Activated CD8-positive, alpha-beta T cell treated with anti-CD3 and anti-CD28 coated beads, Interleukin-2, amount 10 ng/mL, durations not matched to agents 7 days and 5 days (primary cell): ENCODE results near the gene AGPAT2. TPM values are rescaled to one million over a fixed set of nuclear protein-coding genes. Genes with fewer than 3 reads are reported as not detected.

Experiments
- ATAC-seq: fragments of 150-1000 bp; cut with Tn5 transposase; one replicate; pipeline ENCODE4 v1.10.0; 2021; ENCODE audit warnings: moderate library complexity
- CTCF ChIA-PET: fragments of 350-600 bp; sonication (Branson Sonifier 250); formaldehyde crosslinking; loops from one replicate; lab custom pipeline; 2021; ENCODE audit warnings: antibody characterized with exemption; lab: Charles Lee
- POLR2A ChIA-PET: fragments of 350-600 bp; sonication (Branson Sonifier 250); formaldehyde crosslinking; loops from one replicate; lab custom pipeline; 2021; ENCODE audit warnings: antibody characterized with exemption; lab: Charles Lee
- DNase-seq: peaks from one replicate; pipeline ENCODE4 v3.0.0-alpha.2; 2020
- H3K27ac Mint-ChIP-seq: one replicate; pipeline ENCODE4 v1.8.0; 2021; ENCODE audit warnings: mild to moderate bottlenecking, mixed read lengths
- H3K27me3 Mint-ChIP-seq: one replicate; pipeline ENCODE4 v1.8.0; 2021; ENCODE audit warnings: low read depth, mixed read lengths
- H3K36me3 Mint-ChIP-seq: one replicate; pipeline ENCODE4 v1.8.0; 2021; ENCODE audit warnings: low read depth, mixed read lengths
- H3K4me1 Mint-ChIP-seq: one replicate; pipeline ENCODE4 v1.8.0; 2021; ENCODE audit warnings: low read depth, mixed read lengths
- H3K4me3 Mint-ChIP-seq: one replicate; pipeline ENCODE4 v1.8.0; 2021; ENCODE audit warnings: mild to moderate bottlenecking, mixed read lengths
- H3K9me3 Mint-ChIP-seq: one replicate; pipeline ENCODE4 v1.8.0; 2022; ENCODE audit warnings: mixed read lengths; ENCODE audit not compliant: insufficient read depth
- total RNA-seq, 2 experiments: library from RNA; stranded (reverse); gene quantifications; one replicate each; pipeline ENCODE4 v1.2.3, GENCODE V29; 2021

Gene AGPAT2
- total RNA-seq, 2 experiments from 2014 or later = 32.7 to 33.7 TPM

GRCh38 chr9:136693135-136693489 lies 5.9 kb upstream of the AGPAT2 start:
- no peak overlapping the region for H3K4me3 Mint-ChIP-seq
- CTCF ChIA-PET = interaction anchor here (1.3 kb wide), 1 partner anchor 22 kb away, joined by 3 read pairs; no protein-coding TSS in a partner anchor
- ATAC-seq = no peak

GRCh38 chr9:136692185-136693134 lies 5.2 kb upstream of the AGPAT2 start:
- Mint-ChIP-seq H3K4me1 (peaks cover 14% of the 10 kb centered on the region), H3K9me3 (no peaks in the 10 kb centered on the region), H3K36me3 (no peaks in the 10 kb centered on the region), H3K4me3 (no peak overlapping the region), H3K27ac (no peak overlapping the region), H3K27me3 (peaks cover 11% of the 10 kb centered on the region)
- DNase-seq (no peak), ATAC-seq (no peak)
- POLR2A ChIA-PET = no interaction called here
- CTCF ChIA-PET = interaction anchor here (1.3 kb wide), 1 partner anchor 21 kb away, joined by 3 read pairs; no protein-coding TSS in a partner anchor

More at GRCh38 chr9:136693135-136693489, 5.9 kb upstream of the AGPAT2 start:
- H3K36me3 Mint-ChIP-seq = no peaks in the 10 kb centered on the region
- POLR2A ChIA-PET = no interaction called here
- no peaks in the 10 kb centered on the region for H3K9me3 Mint-ChIP-seq
- peaks cover 14% of the 10 kb centered on the region for H3K27me3 Mint-ChIP-seq
- no peak for DNase-seq
- H3K4me1 Mint-ChIP-seq = peaks cover 15% of the 10 kb centered on the region
- H3K27ac Mint-ChIP-seq = no peak overlapping the region

- DNase-seq = no peak
- peaks cover 11% of the 10 kb centered on the region for H3K4me1 Mint-ChIP-seq
- no peaks in the 10 kb centered on the region for H3K9me3 Mint-ChIP-seq
- H3K27ac Mint-ChIP-seq = no peak overlapping the region
- H3K27me3 Mint-ChIP-seq = peaks cover 6% of the 10 kb centered on the region
- ChIA-PET CTCF (no interaction called here), POLR2A (interaction anchor here (2.1 kb wide), 1 partner anchor 37 kb away, joined by 7 read pairs; no protein-coding TSS in a partner anchor)
- H3K4me3 Mint-ChIP-seq = no peak overlapping the region
- H3K36me3 Mint-ChIP-seq = no peaks in the 10 kb centered on the region
- no peak for ATAC-seq
These were observed 4.3 kb upstream of the AGPAT2 start for GRCh38 chr9:136691316-136692184.

- CTCF ChIA-PET = no interaction called here
- Mint-ChIP-seq H3K27me3 (peaks cover 6% of the 10 kb centered on the region), H3K4me3 (no peak overlapping the region), H3K27ac (no peak overlapping the region), H3K9me3 (no peaks in the 10 kb centered on the region), H3K36me3 (no peaks in the 10 kb centered on the region), H3K4me1 (peaks cover 7% of the 10 kb centered on the region)
- no peak for ATAC-seq
- DNase-seq = no peak
- POLR2A ChIA-PET = interaction anchor here (2.1 kb wide), 1 partner anchor 37 kb away, joined by 7 read pairs; no protein-coding TSS in a partner anchor
These were observed 3.6 kb upstream of the AGPAT2 start for GRCh38 chr9:136690806-136691261.

GRCh38 chr9:136690104-136690805 lies 3.0 kb upstream of the AGPAT2 start:
- no peaks in the 10 kb centered on the region for H3K9me3 Mint-ChIP-seq
- DNase-seq (no peak), ATAC-seq (no peak)
- H3K27ac Mint-ChIP-seq = no peak overlapping the region
- ChIA-PET POLR2A (interaction anchor here (2.1 kb wide), 1 partner anchor 38 kb away, joined by 7 read pairs; no protein-coding TSS in a partner anchor), CTCF (interaction anchor here (1.4 kb wide), 1 partner anchor 37 kb away, joined by 3 read pairs; no protein-coding TSS in a partner anchor)
- peaks cover 6% of the 10 kb centered on the region for H3K27me3 Mint-ChIP-seq
- no peak overlapping the region for H3K4me3 Mint-ChIP-seq
- peaks cover 12% of the 10 kb centered on the region for H3K4me1 Mint-ChIP-seq
- H3K36me3 Mint-ChIP-seq = no peaks in the 10 kb centered on the region

- CTCF ChIA-PET = interaction anchor here (1.4 kb wide), 1 partner anchor 38 kb away, joined by 3 read pairs; no protein-coding TSS in a partner anchor
These were observed 1.8 kb upstream of the AGPAT2 start for GRCh38 chr9:136689108-136689460.

GRCh38 chr9:136688274-136689107 lies 1.2 kb upstream of the AGPAT2 start:
- H3K9me3 Mint-ChIP-seq = no peaks in the 10 kb centered on the region
- H3K4me3 Mint-ChIP-seq = peak overlapping the region; percentile 40
- no peak overlapping the region for H3K27ac Mint-ChIP-seq
- H3K36me3 Mint-ChIP-seq = no peaks in the 10 kb centered on the region
- ChIA-PET POLR2A (interaction anchor here (0.5 to 1.1 kb wide), 3 partner anchors 9 to 54 kb away, joined by 3 to 4 read pairs (median 4); no protein-coding TSS in a partner anchor), CTCF (interaction anchor here (1.0 to 4.0 kb wide), 2 partner anchors 8 to 17 kb away, joined by 3 to 19 read pairs; no protein-coding TSS in a partner anchor)
- ATAC-seq (no peak), DNase-seq (no peak)
- peaks cover 13% of the 10 kb centered on the region for H3K4me1 Mint-ChIP-seq
- H3K27me3 Mint-ChIP-seq = peaks cover 6% of the 10 kb centered on the region

More at GRCh38 chr9:136689108-136689460, 1.8 kb upstream of the AGPAT2 start:
- DNase-seq = no peak
- no peaks in the 10 kb centered on the region for H3K9me3 Mint-ChIP-seq
- H3K27ac Mint-ChIP-seq = no peak overlapping the region
- H3K4me3 Mint-ChIP-seq = no peak overlapping the region
- POLR2A ChIA-PET = no interaction called here
- no peak for ATAC-seq
- H3K4me1 Mint-ChIP-seq = peaks cover 13% of the 10 kb centered on the region
- H3K27me3 Mint-ChIP-seq = peaks cover 6% of the 10 kb centered on the region
- H3K36me3 Mint-ChIP-seq = no peaks in the 10 kb centered on the region

- ChIA-PET CTCF (interaction anchor here (1.0 to 4.0 kb wide), 3 partner anchors 9 to 40 kb away, joined by 3 to 19 read pairs (median 9); no protein-coding TSS in a partner anchor), POLR2A (interaction anchor here (0.5 to 1.1 kb wide), 3 partner anchors 9 to 54 kb away, joined by 3 to 4 read pairs (median 4); no protein-coding TSS in a partner anchor)
- no peak for ATAC-seq
- DNase-seq = peak; percentile 32
- no peak overlapping the region for H3K27ac Mint-ChIP-seq
- H3K9me3 Mint-ChIP-seq = no peaks in the 10 kb centered on the region
- H3K4me1 Mint-ChIP-seq = peaks cover 13% of the 10 kb centered on the region
- H3K36me3 Mint-ChIP-seq = no peaks in the 10 kb centered on the region
- H3K4me3 Mint-ChIP-seq = peak overlapping the region; percentile 40
- H3K27me3 Mint-ChIP-seq = peaks cover 6% of the 10 kb centered on the region
These were observed 515 bp upstream of the AGPAT2 start for GRCh38 chr9:136687721-136688223.

GRCh38 chr9:136686534-136686793 lies 793 bp downstream of the AGPAT2 start:
- H3K4me3 Mint-ChIP-seq = peak overlapping the region; percentile 82
- ATAC-seq (no peak), DNase-seq (no peak)
- peaks cover 6% of the 10 kb centered on the region for H3K27me3 Mint-ChIP-seq
- H3K36me3 Mint-ChIP-seq = no peaks in the 10 kb centered on the region
- H3K27ac Mint-ChIP-seq = peak overlapping the region; percentile 60
- peaks cover 13% of the 10 kb centered on the region for H3K4me1 Mint-ChIP-seq
- ChIA-PET CTCF (interaction anchor here (1.3 to 4.0 kb wide), 3 partner anchors 15 to 41 kb away, joined by 3 to 19 read pairs (median 9); no protein-coding TSS in a partner anchor), POLR2A (interaction anchor here (0.7 to 1.1 kb wide), 4 partner anchors 10 to 154 kb away, joined by 3 to 5 read pairs (median 4); no protein-coding TSS in a partner anchor)
- no peaks in the 10 kb centered on the region for H3K9me3 Mint-ChIP-seq
